PFSK-1 (cell line): Measurements from ENCODE around the gene DOCK4.

Experiments
- POLR2AphosphoS5 ChIP-seq: IDR thresholded peaks from 2 replicates; pipeline ENCODE4 v1.6.1; 2012; ENCODE audit warnings: low read depth, mild to moderate bottlenecking, control low read depth, low read length, moderate library complexity
- TAF1 ChIP-seq: IDR thresholded peaks from 2 replicates; pipeline ENCODE4 v1.6.1; 2012; ENCODE audit warnings: low read length, control low read depth, borderline replicate concordance; ENCODE audit not compliant: insufficient read depth
- TF ChIP-seq, protein P1 (sequence below), 2 experiments: IDR thresholded peaks; 2 replicates each; pipeline versions ENCODE4 v1.6.1 to v1.8.0; 2011 to 2012; ENCODE audit warnings: low read depth in 2 of 2, low read length in 2 of 2, control low read depth in 1 of 2, inconsistent platforms in 1 of 2, mild to moderate bottlenecking in 1 of 2, moderate library complexity in 1 of 2; ENCODE audit not compliant: insufficient read depth in 1 of 2

DNA sequence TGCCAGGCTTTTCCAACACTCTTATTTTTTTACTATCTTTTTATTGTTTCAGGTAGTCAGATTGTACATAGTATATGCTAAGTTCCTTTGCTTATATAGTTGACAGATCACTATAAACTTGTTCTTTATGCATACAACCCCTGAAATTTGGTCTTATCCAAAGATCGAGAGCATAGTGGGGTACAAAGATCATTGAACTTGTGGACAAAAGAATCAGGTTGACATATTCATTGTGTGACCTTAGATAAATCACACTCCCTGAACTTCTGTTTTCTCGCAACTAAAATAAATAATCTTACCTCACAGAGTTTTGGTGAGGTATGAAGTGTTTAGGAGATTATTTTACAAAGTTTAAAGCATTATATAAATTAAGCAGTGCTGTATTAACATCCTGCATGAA lies 22.4 kb upstream of the DOCK4 start:
- no peak for TF ChIP-seq TAF1
- TF ChIP-seq POLR2AphosphoS5: no peak
- TF ChIP-seq, protein P1, sequence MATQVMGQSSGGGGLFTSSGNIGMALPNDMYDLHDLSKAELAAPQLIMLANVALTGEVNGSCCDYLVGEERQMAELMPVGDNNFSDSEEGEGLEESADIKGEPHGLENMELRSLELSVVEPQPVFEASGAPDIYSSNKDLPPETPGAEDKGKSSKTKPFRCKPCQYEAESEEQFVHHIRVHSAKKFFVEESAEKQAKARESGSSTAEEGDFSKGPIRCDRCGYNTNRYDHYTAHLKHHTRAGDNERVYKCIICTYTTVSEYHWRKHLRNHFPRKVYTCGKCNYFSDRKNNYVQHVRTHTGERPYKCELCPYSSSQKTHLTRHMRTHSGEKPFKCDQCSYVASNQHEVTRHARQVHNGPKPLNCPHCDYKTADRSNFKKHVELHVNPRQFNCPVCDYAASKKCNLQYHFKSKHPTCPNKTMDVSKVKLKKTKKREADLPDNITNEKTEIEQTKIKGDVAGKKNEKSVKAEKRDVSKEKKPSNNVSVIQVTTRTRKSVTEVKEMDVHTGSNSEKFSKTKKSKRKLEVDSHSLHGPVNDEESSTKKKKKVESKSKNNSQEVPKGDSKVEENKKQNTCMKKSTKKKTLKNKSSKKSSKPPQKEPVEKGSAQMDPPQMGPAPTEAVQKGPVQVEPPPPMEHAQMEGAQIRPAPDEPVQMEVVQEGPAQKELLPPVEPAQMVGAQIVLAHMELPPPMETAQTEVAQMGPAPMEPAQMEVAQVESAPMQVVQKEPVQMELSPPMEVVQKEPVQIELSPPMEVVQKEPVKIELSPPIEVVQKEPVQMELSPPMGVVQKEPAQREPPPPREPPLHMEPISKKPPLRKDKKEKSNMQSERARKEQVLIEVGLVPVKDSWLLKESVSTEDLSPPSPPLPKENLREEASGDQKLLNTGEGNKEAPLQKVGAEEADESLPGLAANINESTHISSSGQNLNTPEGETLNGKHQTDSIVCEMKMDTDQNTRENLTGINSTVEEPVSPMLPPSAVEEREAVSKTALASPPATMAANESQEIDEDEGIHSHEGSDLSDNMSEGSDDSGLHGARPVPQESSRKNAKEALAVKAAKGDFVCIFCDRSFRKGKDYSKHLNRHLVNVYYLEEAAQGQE (IDR thresholded peaks at IDR 0.05; ENCODE audit: insufficient read depth in 1 of 2, low read depth in 2 of 2, low read length in 2 of 2): no peak
